ENCODE results near the gene KBTBD2.

- no peak for TF ChIP-seq CTCF (IDR thresholded peaks at IDR 0.05; ENCODE audit: insufficient read depth, low read length, poor library complexity, severe bottlenecking)
- TF ChIP-seq EZH2phosphoT487 (conservative IDR thresholded peaks at IDR 0.05; ENCODE audit: low read length): no peak
Measured at GRCh38 chr7:32937344-32938174, 46.0 kb upstream of the KBTBD2 start.

Measured in SU-DHL-6 (cell line).